T-helper 1 cell treated with Interleukin-12 subunit alpha and Interleukin-12 subunit beta and Interleukin-4 antibody, amounts not matched to agents 30 μg/mL and 1 μg/mL, for 36 hours (primary cell): Measurements from ENCODE around the gene AK5.
"Not testable (repeated sequence)": the region's sequence is repeated elsewhere in the genome, so short reads cannot be mapped to it uniquely, and the experiment has no call there.

Experiments
- H3K27ac Mint-ChIP-seq: one replicate; pipeline ENCODE4 v1.8.0; 2021; ENCODE audit warnings: mild to moderate bottlenecking, mixed read lengths
- H3K27me3 Mint-ChIP-seq: one replicate; pipeline ENCODE4 v1.8.0; 2021; ENCODE audit warnings: low read depth, mixed read lengths
- H3K36me3 Mint-ChIP-seq: one replicate; pipeline ENCODE4 v1.8.0; 2021; ENCODE audit warnings: low read depth, mixed read lengths
- H3K4me1 Mint-ChIP-seq: one replicate; pipeline ENCODE4 v1.8.0; 2021; ENCODE audit warnings: low read depth, mixed read lengths
- H3K4me3 Mint-ChIP-seq: one replicate; pipeline ENCODE4 v1.8.0; 2021; ENCODE audit warnings: mild to moderate bottlenecking, moderate library complexity, mixed read lengths
- H3K9me3 Mint-ChIP-seq: one replicate; pipeline ENCODE4 v1.8.0; 2021; ENCODE audit warnings: mixed read lengths

AK5 gene

GRCh38 chr1:77312364-77312763 lies 30.5 kb downstream of the AK5 start:
- H3K27ac Mint-ChIP-seq, H3K9me3 Mint-ChIP-seq, H3K4me3 Mint-ChIP-seq, H3K27me3 Mint-ChIP-seq, H3K4me1 Mint-ChIP-seq, H3K36me3 Mint-ChIP-seq: not testable (repeated sequence)

GRCh38 chr1:77313491-77313890 lies 31.7 kb downstream of the AK5 start:
- peaks cover 7% of the 10 kb centered on the region for H3K4me1 Mint-ChIP-seq
- peaks cover 4% of the 10 kb centered on the region for H3K9me3 Mint-ChIP-seq
- H3K27ac Mint-ChIP-seq: no peak overlapping the region
- no peaks in the 10 kb centered on the region for H3K27me3 Mint-ChIP-seq
- no peak overlapping the region for H3K4me3 Mint-ChIP-seq
- H3K36me3 Mint-ChIP-seq: no peaks in the 10 kb centered on the region

DNA sequence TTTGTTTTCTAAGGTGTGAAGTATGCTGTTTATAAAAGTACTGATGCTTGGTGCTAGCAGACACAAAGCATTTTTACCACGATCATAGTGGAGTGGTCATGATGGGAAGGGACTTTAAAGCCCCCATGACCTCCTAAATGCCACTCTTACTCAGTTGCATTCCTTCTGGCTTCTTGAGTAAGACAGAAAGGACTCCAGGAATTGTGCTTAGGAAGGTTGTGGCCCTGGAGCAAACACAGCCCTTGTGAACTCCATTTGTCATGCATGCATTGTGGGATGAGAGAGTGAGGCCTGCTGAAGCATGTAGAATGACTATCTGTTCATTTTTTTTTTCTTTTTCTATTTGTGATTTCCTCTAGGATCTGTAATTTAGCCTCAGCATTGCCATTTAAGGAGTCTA lies 34.2 kb downstream of the AK5 start:
- no peak overlapping the region for H3K27ac Mint-ChIP-seq
- peaks cover 1% of the 10 kb centered on the region for H3K9me3 Mint-ChIP-seq
- no peak overlapping the region for H3K4me3 Mint-ChIP-seq
- H3K4me1 Mint-ChIP-seq: peaks cover 7% of the 10 kb centered on the region
- no peaks in the 10 kb centered on the region for H3K27me3 Mint-ChIP-seq
- no peaks in the 10 kb centered on the region for H3K36me3 Mint-ChIP-seq

DNA sequence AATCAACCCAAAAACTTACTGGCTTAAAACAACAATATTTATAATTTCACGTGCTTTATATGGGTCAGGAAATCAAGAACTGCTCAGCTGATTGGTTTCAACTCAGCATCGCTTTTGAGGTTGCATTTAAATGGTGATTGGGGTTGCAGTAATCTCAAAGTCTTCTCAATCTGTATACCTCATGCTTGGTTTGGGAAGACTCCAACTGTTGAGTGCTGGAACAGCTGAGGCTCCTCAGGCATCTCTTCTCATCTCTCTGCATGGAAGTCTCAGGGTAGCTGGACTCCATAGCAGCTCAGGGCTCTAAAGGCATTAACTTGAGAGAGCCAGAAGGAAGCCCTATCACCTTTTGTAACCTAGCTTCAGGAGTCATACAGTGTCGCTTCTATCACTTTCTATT lies 35.1 kb downstream of the AK5 start:
- no peaks in the 10 kb centered on the region for H3K27me3 Mint-ChIP-seq
- no peaks in the 10 kb centered on the region for H3K36me3 Mint-ChIP-seq
- no peak overlapping the region for H3K27ac Mint-ChIP-seq
- no peak overlapping the region for H3K4me3 Mint-ChIP-seq
- H3K9me3 Mint-ChIP-seq: no peaks in the 10 kb centered on the region
- peaks cover 7% of the 10 kb centered on the region for H3K4me1 Mint-ChIP-seq

- Mint-ChIP-seq H3K9me3 (no peaks in the 10 kb centered on the region), H3K27me3 (no peaks in the 10 kb centered on the region), H3K36me3 (no peaks in the 10 kb centered on the region), H3K4me3 (no peak overlapping the region), H3K4me1 (peaks cover 2% of the 10 kb centered on the region), H3K27ac (no peak overlapping the region)
Observed at GRCh38 chr1:77319036-77319705, 37.4 kb downstream of the AK5 start.

DNA sequence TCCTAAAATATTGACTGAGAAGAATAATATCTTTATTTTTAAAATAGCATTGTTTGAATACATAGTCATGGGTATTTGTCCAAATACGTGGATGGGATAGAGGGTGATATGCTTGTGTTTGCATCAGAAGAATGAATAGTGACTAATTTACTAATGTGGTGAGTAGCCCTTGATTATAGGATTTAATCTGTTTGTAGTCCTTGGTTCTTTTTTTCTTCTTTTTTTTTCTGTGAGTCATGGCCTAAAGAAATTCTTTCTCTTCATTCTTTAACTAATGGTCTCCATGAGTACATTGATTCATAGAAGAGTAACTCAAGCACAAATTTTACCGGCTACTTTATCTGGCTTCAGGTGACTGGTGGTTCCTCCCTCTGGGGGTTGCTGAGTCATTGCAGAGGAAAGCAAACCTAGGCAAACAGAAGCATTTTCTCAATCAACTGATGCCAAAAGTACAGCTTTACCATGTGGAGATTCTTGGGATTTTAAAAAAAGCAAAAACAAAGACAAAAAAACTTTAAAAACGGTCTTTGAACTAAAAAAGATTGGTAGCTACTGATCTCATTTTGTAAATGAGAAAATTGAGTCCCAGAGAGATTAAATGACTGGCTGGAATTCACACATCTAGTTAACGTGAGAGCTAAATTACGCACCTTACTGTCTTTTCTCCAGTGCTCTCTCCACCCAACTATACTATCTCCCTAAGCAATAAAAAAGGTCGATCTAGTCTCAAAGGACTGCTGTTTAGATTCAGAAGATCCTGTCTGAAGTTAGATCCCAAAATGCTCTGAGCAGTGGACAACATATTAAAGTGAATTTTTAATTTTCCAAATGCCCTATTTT lies 40.5 kb downstream of the AK5 start:
- Mint-ChIP-seq H3K27ac (no peak overlapping the region), H3K9me3 (no peaks in the 10 kb centered on the region), H3K27me3 (no peaks in the 10 kb centered on the region), H3K4me1 (peaks cover 2% of the 10 kb centered on the region), H3K4me3 (no peak overlapping the region), H3K36me3 (no peaks in the 10 kb centered on the region)

- Mint-ChIP-seq H3K4me1 (no peaks in the 10 kb centered on the region), H3K27ac (no peak overlapping the region), H3K36me3 (no peaks in the 10 kb centered on the region), H3K27me3 (no peaks in the 10 kb centered on the region), H3K4me3 (no peak overlapping the region), H3K9me3 (no peaks in the 10 kb centered on the region)
Observed at GRCh38 chr1:77333501-77333900, 51.7 kb downstream of the AK5 start.

DNA sequence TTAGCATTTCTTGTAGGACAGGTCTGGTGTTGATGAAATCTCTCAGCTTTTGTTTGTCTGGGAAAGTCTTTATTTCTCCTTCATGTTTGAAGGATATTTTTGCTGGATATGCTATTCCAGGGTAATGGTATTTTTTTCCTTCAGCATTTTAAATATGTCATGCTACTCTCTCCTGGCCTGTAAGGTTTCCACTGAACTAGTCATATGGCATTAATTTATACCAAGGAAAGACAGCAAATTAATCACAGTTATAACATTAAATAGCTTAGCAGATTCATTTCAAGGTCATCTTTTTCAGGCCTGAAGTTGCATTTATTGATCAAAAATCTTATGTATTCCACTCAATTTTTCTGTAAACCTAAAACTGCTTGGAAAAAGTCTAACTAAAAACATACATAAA lies 54.9 kb downstream of the AK5 start:
- Mint-ChIP-seq H3K9me3 (no peaks in the 10 kb centered on the region), H3K36me3 (no peaks in the 10 kb centered on the region), H3K4me3 (no peak overlapping the region), H3K27me3 (no peaks in the 10 kb centered on the region), H3K4me1 (no peaks in the 10 kb centered on the region), H3K27ac (no peak overlapping the region)

DNA sequence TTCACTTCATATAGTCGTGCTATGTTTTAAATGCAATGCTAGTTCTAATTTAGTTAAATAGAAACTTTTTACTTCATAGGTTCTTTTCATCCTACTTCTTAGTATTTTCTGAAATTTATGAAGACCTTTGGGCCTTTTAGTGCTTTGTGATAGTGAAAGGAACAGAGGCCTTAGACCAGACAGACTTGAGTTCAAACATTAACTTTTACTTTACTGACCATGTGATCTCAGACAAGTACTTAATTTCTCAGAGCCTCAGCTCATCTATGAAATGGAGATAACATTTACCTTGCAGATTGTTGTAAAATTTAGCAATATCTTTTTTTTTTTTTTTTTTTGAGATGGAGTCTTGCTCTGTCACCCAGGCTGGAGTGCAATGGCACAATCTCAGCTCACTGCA lies 57.5 kb downstream of the AK5 start:
- no peak overlapping the region for H3K27ac Mint-ChIP-seq
- no peaks in the 10 kb centered on the region for H3K27me3 Mint-ChIP-seq
- no peaks in the 10 kb centered on the region for H3K36me3 Mint-ChIP-seq
- no peak overlapping the region for H3K4me3 Mint-ChIP-seq
- H3K4me1 Mint-ChIP-seq: no peaks in the 10 kb centered on the region
- no peaks in the 10 kb centered on the region for H3K9me3 Mint-ChIP-seq

- Mint-ChIP-seq H3K27ac (no peak overlapping the region), H3K4me3 (no peak overlapping the region), H3K36me3 (no peaks in the 10 kb centered on the region), H3K9me3 (no peaks in the 10 kb centered on the region), H3K27me3 (no peaks in the 10 kb centered on the region), H3K4me1 (no peaks in the 10 kb centered on the region)
Observed at GRCh38 chr1:77341195-77341594, 59.4 kb downstream of the AK5 start.

GRCh38 chr1:77342745-77343144 lies 60.9 kb downstream of the AK5 start:
- Mint-ChIP-seq H3K36me3 (no peaks in the 10 kb centered on the region), H3K27me3 (no peaks in the 10 kb centered on the region), H3K9me3 (no peaks in the 10 kb centered on the region), H3K27ac (no peak overlapping the region), H3K4me3 (no peak overlapping the region), H3K4me1 (peaks cover 2% of the 10 kb centered on the region)

GRCh38 chr1:77347646-77348045 lies 65.8 kb downstream of the AK5 start:
- no peaks in the 10 kb centered on the region for H3K36me3 Mint-ChIP-seq

DNA sequence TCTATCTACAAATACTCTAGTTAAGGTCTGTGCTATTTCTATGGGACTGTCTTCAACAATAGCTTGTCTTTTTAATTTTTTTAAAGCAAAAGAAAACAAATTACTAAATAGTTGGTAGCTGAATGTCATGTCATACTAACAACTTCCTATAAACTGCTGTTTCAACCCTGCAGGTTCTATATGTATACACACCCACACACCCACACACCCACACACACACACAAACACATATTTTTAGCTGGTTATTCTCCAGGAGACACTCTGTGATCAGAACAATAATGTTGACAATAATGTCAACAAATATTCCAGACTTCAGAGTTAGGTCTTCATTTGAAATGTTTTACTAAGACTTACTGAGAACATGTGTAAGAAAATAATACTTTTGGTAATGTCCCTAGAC lies 66.7 kb downstream of the AK5 start:
- Mint-ChIP-seq H3K36me3 (no peaks in the 10 kb centered on the region), H3K4me3 (no peak overlapping the region), H3K9me3 (no peaks in the 10 kb centered on the region), H3K27me3 (no peaks in the 10 kb centered on the region), H3K4me1 (peaks cover 4% of the 10 kb centered on the region), H3K27ac (no peak overlapping the region)

More at GRCh38 chr1:77347646-77348045, 65.8 kb downstream of the AK5 start:
- Mint-ChIP-seq H3K27ac (no peak overlapping the region), H3K27me3 (no peaks in the 10 kb centered on the region), H3K9me3 (no peaks in the 10 kb centered on the region), H3K4me3 (no peak overlapping the region), H3K4me1 (peaks cover 4% of the 10 kb centered on the region)

DNA sequence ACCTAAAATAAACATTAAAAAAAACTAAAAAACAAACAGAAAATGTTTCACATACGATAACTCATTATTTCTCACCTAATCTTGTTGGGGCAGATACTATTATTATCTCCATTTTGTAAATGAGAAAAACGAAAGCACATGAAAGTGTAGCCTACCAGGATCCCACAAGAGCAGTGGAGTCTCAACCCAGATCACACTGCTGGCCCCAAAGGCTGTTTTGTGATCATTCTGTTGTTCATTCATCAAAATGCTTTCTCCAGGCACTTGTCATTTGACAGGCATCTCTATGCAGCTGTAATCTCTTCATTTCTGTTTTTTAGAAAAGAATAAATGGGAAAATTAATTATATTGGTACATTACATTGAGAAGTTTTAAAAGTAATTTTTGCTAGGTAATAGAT lies 67.5 kb downstream of the AK5 start:
- Mint-ChIP-seq H3K36me3 (no peaks in the 10 kb centered on the region), H3K4me1 (peaks cover 8% of the 10 kb centered on the region), H3K27ac (no peak overlapping the region), H3K4me3 (no peak overlapping the region), H3K27me3 (no peaks in the 10 kb centered on the region), H3K9me3 (no peaks in the 10 kb centered on the region)

DNA sequence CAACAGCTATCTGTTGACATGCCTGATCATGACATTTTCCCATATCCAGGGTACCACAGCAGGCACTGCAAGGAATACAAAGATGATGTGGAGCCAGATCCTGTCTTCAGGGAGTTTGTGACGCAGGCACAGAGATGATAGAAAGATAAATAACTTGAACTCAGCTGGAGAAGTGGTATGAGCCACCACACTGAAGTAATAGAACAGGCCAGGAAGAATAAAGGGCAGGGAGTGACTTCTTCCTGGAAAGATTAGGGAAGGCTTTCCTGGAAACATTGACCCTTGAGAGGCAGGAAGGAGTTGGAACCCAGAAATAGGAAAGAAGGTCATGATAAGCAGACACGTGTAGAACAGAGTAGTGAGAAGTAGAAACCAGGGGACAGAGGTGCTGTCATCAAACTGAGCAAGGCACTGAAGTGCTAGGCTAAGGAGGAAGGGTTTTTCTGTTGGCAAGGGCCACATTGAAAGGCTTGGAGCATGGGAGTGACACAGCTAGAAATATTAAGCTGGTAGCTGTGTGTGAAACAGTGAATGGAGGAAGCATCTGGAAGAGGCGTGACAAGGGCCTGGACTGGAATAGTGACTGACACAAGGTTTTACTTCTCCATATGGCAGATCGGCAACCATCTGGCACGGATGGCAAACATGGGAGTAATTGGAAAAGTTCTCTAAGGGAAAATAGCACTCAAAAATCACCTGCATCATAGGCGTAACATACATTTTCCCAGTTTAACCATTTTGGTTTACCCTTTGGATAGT lies 68.4 kb downstream of the AK5 start:
- no peaks in the 10 kb centered on the region for H3K9me3 Mint-ChIP-seq
- no peak overlapping the region for H3K27ac Mint-ChIP-seq
- H3K27me3 Mint-ChIP-seq: no peaks in the 10 kb centered on the region
- H3K36me3 Mint-ChIP-seq: no peaks in the 10 kb centered on the region
- H3K4me3 Mint-ChIP-seq: no peak overlapping the region
- H3K4me1 Mint-ChIP-seq: peaks cover 8% of the 10 kb centered on the region
